ENCODE data around the gene ALPK3.

ALPK3 gene

GRCh38 chr15:84797801-84798200 lies 19.4 kb upstream of the ALPK3 start:
- no peak for DNase-seq

- no peak for DNase-seq
Observed at GRCh38 chr15:84798436-84798946, 18.7 kb upstream of the ALPK3 start.

- no peak for DNase-seq
Observed at GRCh38 chr15:84799511-84800187, 17.5 kb upstream of the ALPK3 start.

GRCh38 chr15:84800365-84800806 lies 16.8 kb upstream of the ALPK3 start:
- no peak for DNase-seq

GRCh38 chr15:84804005-84804900 lies 12.9 kb upstream of the ALPK3 start:
- no peak for DNase-seq

- DNase-seq = no peak
Observed at GRCh38 chr15:84805221-84805620, 11.9 kb upstream of the ALPK3 start.

GRCh38 chr15:84807228-84807627 lies 9.9 kb upstream of the ALPK3 start:
- no peak for DNase-seq

- DNase-seq = no peak
Observed at GRCh38 chr15:84810073-84810840, 6.9 kb upstream of the ALPK3 start.

GRCh38 chr15:84811151-84811550 lies 6.0 kb upstream of the ALPK3 start:
- DNase-seq = no peak

GRCh38 chr15:84811828-84812227 lies 5.3 kb upstream of the ALPK3 start:
- no peak for DNase-seq

GRCh38 chr15:84812842-84813241 lies 4.3 kb upstream of the ALPK3 start:
- no peak for DNase-seq

- DNase-seq = no peak
Observed at GRCh38 chr15:84813435-84813834, 3.7 kb upstream of the ALPK3 start.

GRCh38 chr15:84813931-84814330 lies 3.2 kb upstream of the ALPK3 start:
- DNase-seq = no peak

GRCh38 chr15:84814916-84815315 lies 2.2 kb upstream of the ALPK3 start:
- peak; percentile 21 to 49 (median 36) for DNase-seq

GRCh38 chr15:84817466-84818081 lies 418 bp downstream of the ALPK3 start:
- peak in 1 of 3 donors; percentile 12 for DNase-seq

GRCh38 chr15:84818261-84819131 lies 1.3 kb downstream of the ALPK3 start:
- DNase-seq = no peak

- peak in 1 of 3 donors; percentile 17 for DNase-seq
Observed at GRCh38 chr15:84819291-84819768, 2.2 kb downstream of the ALPK3 start.

- no peak for DNase-seq
Observed at GRCh38 chr15:84819791-84820190, 2.6 kb downstream of the ALPK3 start.

- no peak for DNase-seq
Observed at GRCh38 chr15:84821501-84822021, 4.4 kb downstream of the ALPK3 start.

- no peak for DNase-seq
Observed at GRCh38 chr15:84822653-84823281, 5.6 kb downstream of the ALPK3 start.

All from suppressor macrophage treated with lipopolysaccharide for 1 hour (primary cell).